ENCODE data around the gene TANC1.

- TF ChIP-seq POLR2A (IDR thresholded peaks at IDR 0.05; ENCODE audit: low read depth, low read length) (no peak), CTCF (conservative IDR thresholded peaks at IDR 0.05; ENCODE audit: low read depth, low read length) (no peak), USF2 (IDR thresholded peaks at IDR 0.05; ENCODE audit: low read depth, low read length) (no peak), CEBPB (IDR thresholded peaks at IDR 0.05; ENCODE audit: low read depth, low read length) (no peak), MXI1 (IDR thresholded peaks at IDR 0.05; ENCODE audit: borderline replicate concordance, low read depth, low read length) (no peak), MAZ (IDR thresholded peaks at IDR 0.05; ENCODE audit: borderline replicate concordance, low read depth, low read length) (no peak), NFE2L2 (IDR thresholded peaks at IDR 0.05; ENCODE audit: low read depth, low read length) (no peak), RFX5 (IDR thresholded peaks at IDR 0.05; ENCODE audit: low read depth, low read length) (no peak)
Measured at GRCh38 chr2:159131267-159131913, 162.9 kb downstream of the TANC1 start.

All from IMR-90 (cell line).